PC-9 (cell line): ENCODE data around the gene RAPSN. TPM values are rescaled to one million over a fixed set of nuclear protein-coding genes. Genes with fewer than 3 reads are reported as not detected.

ENCODE experiments used
- BruUV-seq: library from RNA; stranded (reverse); fragments of 400-500 nt; replicated peaks from 2 replicates; lab custom pipeline; 2021; lab: Mats Ljungman, UMichigan
- CTCF ChIA-PET: fragments of 300-600 bp; sonication (Branson Sonifier 250); formaldehyde crosslinking; loops from one replicate; lab custom pipeline; 2022; ENCODE audit warnings: antibody characterized with exemption; lab: Charles Lee
- POLR2A ChIA-PET: fragments of 300-600 bp; sonication (Branson Sonifier 250); formaldehyde crosslinking; loops from one replicate; lab custom pipeline; 2022; ENCODE audit warnings: antibody characterized with exemption; ENCODE audit not compliant: unreplicated experiment; lab: Charles Lee
- DNase-seq, 2 experiments: peaks; one replicate each; pipeline versions ENCODE4 v3.0.0 to v3.0.0-alpha.2; 2015 to 2022; ENCODE audit warnings: mixed read lengths in 1 of 2
- H2AFZ ChIP-seq: fragments of 200-600 bp; sonication (generic); 2 replicates; pipeline ENCODE4 v1.8.1; 2017; ENCODE audit warnings: antibody characterized with exemption
- H3F3A ChIP-seq: fragments of 200-600 bp; sonication (generic); 2 replicates; pipeline ENCODE4 v1.8.1; 2017; ENCODE audit warnings: antibody characterized with exemption, mild to moderate bottlenecking, low read depth; ENCODE audit not compliant: insufficient read depth
- H3K27ac ChIP-seq: fragments of 200-600 bp; sonication (generic); 2 replicates; pipeline ENCODE4 v1.6.1; 2016; ENCODE audit warnings: mixed run types
- H3K27me3 ChIP-seq: fragments of 200-600 bp; sonication (generic); 2 replicates; pipeline ENCODE4 v1.6.1; 2016; ENCODE audit warnings: low read depth, mixed run types; ENCODE audit not compliant: insufficient read depth
- H3K36me3 ChIP-seq: fragments of 200-600 bp; sonication (generic); 2 replicates; pipeline ENCODE4 v1.6.1; 2016; ENCODE audit warnings: low read depth, mixed run types
- H3K4me1 ChIP-seq: fragments of 200-600 bp; sonication (generic); replicated peaks from 2 replicates; pipeline ENCODE4 v1.6.1; 2016; ENCODE audit warnings: mixed run types; ENCODE audit not compliant: insufficient read depth
- H3K4me2 ChIP-seq: fragments of 200-600 bp; sonication (generic); 2 replicates; pipeline ENCODE4 v1.6.1; 2017; ENCODE audit warnings: mixed run types
- H3K4me3 ChIP-seq: fragments of 200-600 bp; sonication (generic); 2 replicates; pipeline ENCODE4 v1.6.1; 2016; ENCODE audit warnings: mixed run types
- H3K79me2 ChIP-seq: fragments of 200-600 bp; sonication (generic); 2 replicates; pipeline ENCODE4 v1.6.1; 2017; ENCODE audit warnings: low read depth, mixed run types
- H3K9me2 ChIP-seq: fragments of 200-600 bp; sonication (generic); 2 replicates; pipeline ENCODE4 v1.8.1; 2017; ENCODE audit warnings: mild to moderate bottlenecking; ENCODE audit not compliant: insufficient read depth
- H3K9me3 ChIP-seq: fragments of 200-600 bp; sonication (generic); 2 replicates; pipeline ENCODE4 v1.8.1; 2016; ENCODE audit warnings: low read depth; ENCODE audit not compliant: insufficient read depth
- H4K20me1 ChIP-seq: fragments of 200-600 bp; sonication (generic); 2 replicates; pipeline ENCODE4 v1.8.1; 2017; ENCODE audit not compliant: insufficient read depth
- CTCF ChIP-seq: fragments of 200-600 bp; sonication (generic); conservative IDR thresholded peaks from 2 replicates; pipeline ENCODE4 v1.6.1; 2017; ENCODE audit warnings: mixed run types, antibody characterized with exemption, mild to moderate bottlenecking, moderate library complexity
- EZH2 ChIP-seq: fragments of 200-600 bp; sonication (generic); IDR thresholded peaks from 2 replicates; pipeline ENCODE4 v1.8.0; 2017; ENCODE audit warnings: antibody characterized with exemption, low read depth
- intact Hi-C: fragments of 100-400 bp; cut with micrococcal nuclease; formaldehyde crosslinking; loops from one replicate; pipeline ENCODE4 v1.10.0; 2022; ENCODE audit not compliant: unreplicated experiment
- total RNA-seq: library from RNA; stranded (reverse); gene quantifications from 2 replicates; pipeline ENCODE4 v1.2.3, GENCODE V29; 2021

The RAPSN gene
- total RNA-seq, 1 experiment from 2014 or later: 7.3 TPM

- H3K4me3 ChIP-seq: no peak overlapping the region
- no peaks in the 10 kb centered on the region for H3K9me2 ChIP-seq
- no peaks in the 10 kb centered on the region for H3K27me3 ChIP-seq
- POLR2A ChIA-PET: interaction anchor here (0.5 to 0.6 kb wide), 2 partner anchors 111 to 372 kb away, joined by 3 to 9 read pairs; no protein-coding TSS in a partner anchor
- H3K27ac ChIP-seq: no peak overlapping the region
- TF ChIP-seq EZH2: no peak
- no peak for TF ChIP-seq CTCF
- H3K79me2 ChIP-seq: peaks cover 4% of the 10 kb centered on the region; the same call in 1 of the 2 replicates
- DNase-seq: no peak
- H3K4me2 ChIP-seq: no peak overlapping the region
- H3F3A ChIP-seq: peaks cover 36% of the 10 kb centered on the region
- no TSS peak for BruUV-seq
- peaks cover 26% of the 10 kb centered on the region for H3K36me3 ChIP-seq
- H4K20me1 ChIP-seq: peaks cover 48% of the 10 kb centered on the region
- H3K4me1 ChIP-seq: peaks cover 22% of the 10 kb centered on the region
- H3K9me3 ChIP-seq: no peaks in the 10 kb centered on the region
- intact Hi-C loops: no loop called here
- no peak overlapping the region for H2AFZ ChIP-seq
- CTCF ChIA-PET: no interaction called here
Measured at GRCh38 chr11:47464483-47464882, 15.5 kb upstream of the RAPSN start.

GRCh38 chr11:47461876-47462275 is 12.9 kb upstream of the RAPSN start:
- H3K9me2 ChIP-seq: no peaks in the 10 kb centered on the region
- no peak for DNase-seq
- H2AFZ ChIP-seq: no peak overlapping the region
- H3K27me3 ChIP-seq: no peaks in the 10 kb centered on the region
- H3K36me3 ChIP-seq: peaks cover 26% of the 10 kb centered on the region
- ChIA-PET CTCF (no interaction called here), POLR2A (no interaction called here)
- H3F3A ChIP-seq: peaks cover 27% of the 10 kb centered on the region
- H3K9me3 ChIP-seq: no peaks in the 10 kb centered on the region
- H4K20me1 ChIP-seq: peaks cover 25% of the 10 kb centered on the region
- no TSS peak for BruUV-seq
- peaks cover 7% of the 10 kb centered on the region for H3K4me1 ChIP-seq
- H3K79me2 ChIP-seq: peaks cover 4% of the 10 kb centered on the region; the same call in 1 of the 2 replicates
- H3K4me2 ChIP-seq: no peak overlapping the region
- intact Hi-C loops: no loop called here
- no peak overlapping the region for H3K27ac ChIP-seq
- no peak overlapping the region for H3K4me3 ChIP-seq
- no peak for TF ChIP-seq CTCF
- TF ChIP-seq EZH2: no peak

- ChIA-PET POLR2A (no interaction called here), CTCF (no interaction called here)
- peaks cover 18% of the 10 kb centered on the region for H4K20me1 ChIP-seq
- TF ChIP-seq EZH2: no peak
- TF ChIP-seq CTCF: no peak
- no peaks in the 10 kb centered on the region for H3K79me2 ChIP-seq
- no peaks in the 10 kb centered on the region for H3K9me3 ChIP-seq
- intact Hi-C loops: no loop called here
- H3F3A ChIP-seq: peaks cover 24% of the 10 kb centered on the region
- H3K4me1 ChIP-seq: no peaks in the 10 kb centered on the region
- no peaks in the 10 kb centered on the region for H3K27me3 ChIP-seq
- no peak overlapping the region for H3K27ac ChIP-seq
- no peak overlapping the region for H3K4me2 ChIP-seq
- no TSS peak for BruUV-seq
- H3K9me2 ChIP-seq: no peaks in the 10 kb centered on the region
- peaks cover 21% of the 10 kb centered on the region for H3K36me3 ChIP-seq
- DNase-seq: no peak
- H3K4me3 ChIP-seq: no peak overlapping the region
- H2AFZ ChIP-seq: no peak overlapping the region
Measured at GRCh38 chr11:47460571-47461235, 11.8 kb upstream of the RAPSN start.
